NCI-H1436 treated with DMSO at 0.1 percent for 48 hours (cell line): ENCODE results near the gene CENPU.
"Not testable (repeated sequence)": the region's sequence is repeated elsewhere in the genome, so short reads cannot be mapped to it uniquely, and the experiment has no call there.

Source experiments
- DNase-seq: peaks from one replicate; lab custom pipeline; 2025; lab: John Stamatoyannopoulos, UW

CENPU gene

DNA sequence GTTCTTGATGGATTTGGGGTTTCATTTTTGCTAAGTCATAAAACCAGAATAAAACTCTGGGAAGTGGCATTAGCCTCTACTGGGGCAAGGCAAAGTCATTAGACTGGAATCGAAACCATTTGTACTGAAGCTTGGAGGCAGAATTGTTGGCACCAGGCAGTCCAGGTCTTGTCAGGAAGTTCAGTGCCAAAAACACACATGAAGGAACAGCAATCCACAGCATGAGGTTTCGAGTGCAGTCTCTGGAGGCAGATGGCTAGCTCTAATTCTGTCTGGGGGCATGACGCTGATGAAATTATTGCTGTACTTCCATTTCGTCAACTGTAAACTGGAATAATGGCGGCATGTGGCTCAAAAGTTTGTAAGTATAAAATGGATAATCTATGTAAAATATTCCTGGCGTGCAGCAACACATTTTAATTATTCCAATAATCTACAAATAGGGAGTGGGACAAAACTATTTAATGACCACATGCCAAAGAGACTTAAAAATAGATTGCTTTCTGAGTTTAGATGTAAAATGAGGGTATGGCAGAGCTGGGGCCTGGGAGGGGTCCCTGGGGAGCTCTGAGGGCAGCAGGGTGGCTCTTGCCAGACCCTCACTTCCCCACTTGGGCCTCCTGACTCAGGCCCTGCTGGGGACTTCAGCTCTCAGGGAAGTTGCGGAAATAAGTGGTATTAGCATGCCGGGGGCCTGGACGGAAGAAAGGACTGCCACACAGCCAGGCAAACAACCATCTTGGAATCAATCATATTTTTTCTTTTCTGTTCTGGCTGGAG is 18.8 kb upstream of the CENPU start:
- no peak for DNase-seq

- DNase-seq: no peak
These were observed 17.7 kb upstream of the CENPU start for GRCh38 chr4:184751585-184751956.

GRCh38 chr4:184750926-184751584 is 17.2 kb upstream of the CENPU start:
- no peak for DNase-seq

DNA sequence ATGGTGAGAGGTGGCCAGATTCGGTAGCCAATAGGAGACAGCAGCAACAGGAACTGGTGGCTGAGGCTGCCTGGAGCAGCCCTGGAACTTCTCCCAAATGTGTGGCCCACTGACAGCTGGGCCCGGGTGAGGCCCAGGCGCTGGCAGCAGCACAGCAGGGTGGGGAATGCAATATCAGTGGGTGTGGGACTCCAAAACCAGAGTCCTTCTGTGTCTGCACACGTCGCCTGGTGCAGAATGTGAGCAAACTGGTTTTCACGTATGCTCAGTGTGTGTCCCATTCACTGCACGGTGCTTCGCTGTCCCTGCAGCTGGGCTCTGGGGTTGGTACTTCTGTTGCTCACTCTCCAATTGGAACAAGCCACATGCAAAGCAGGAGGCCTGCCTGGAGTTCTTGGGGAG is 14.4 kb upstream of the CENPU start:
- no peak for DNase-seq

DNA sequence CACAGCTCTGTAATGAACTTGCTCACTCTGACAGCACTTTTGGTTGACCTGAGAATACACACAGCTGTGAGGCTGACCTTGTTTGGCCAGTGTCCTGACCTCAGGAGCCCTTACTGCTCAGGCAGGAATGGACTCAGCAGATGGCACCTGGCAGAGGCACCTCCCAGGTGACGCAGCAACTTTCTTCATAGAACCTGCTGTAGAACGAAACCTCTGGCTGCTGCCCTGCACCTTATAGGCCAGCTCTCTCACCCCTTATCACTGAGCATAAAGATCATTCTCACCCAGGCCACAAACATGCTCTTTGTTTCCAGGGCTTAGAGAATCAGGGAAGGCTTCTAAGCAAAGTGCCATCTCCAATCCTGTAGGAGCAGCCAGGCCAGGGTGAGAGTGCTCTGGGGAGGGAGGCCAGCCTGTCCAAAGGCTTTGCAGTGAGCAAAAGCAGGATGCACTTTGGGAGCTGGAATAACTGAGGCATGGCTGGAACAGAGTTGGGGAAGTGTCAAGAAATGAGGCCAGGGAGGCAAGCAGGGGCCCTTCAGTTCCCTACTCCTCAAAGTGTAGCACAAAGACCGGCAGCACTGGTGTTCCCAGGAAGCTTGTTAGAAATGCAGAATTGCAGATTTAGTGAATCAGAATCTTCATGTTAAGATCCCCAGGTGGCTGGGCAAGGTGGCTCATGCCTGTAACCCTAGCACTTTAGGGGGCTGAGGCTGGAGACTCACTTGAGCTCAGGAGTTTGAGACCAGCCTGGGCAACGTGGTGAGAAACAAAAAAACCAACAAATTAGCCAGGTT is 13.3 kb upstream of the CENPU start:
- no peak for DNase-seq

GRCh38 chr4:184745831-184746795 is 12.2 kb upstream of the CENPU start:
- DNase-seq: no peak

GRCh38 chr4:184744236-184744635 is 10.3 kb upstream of the CENPU start:
- DNase-seq: no peak

DNA sequence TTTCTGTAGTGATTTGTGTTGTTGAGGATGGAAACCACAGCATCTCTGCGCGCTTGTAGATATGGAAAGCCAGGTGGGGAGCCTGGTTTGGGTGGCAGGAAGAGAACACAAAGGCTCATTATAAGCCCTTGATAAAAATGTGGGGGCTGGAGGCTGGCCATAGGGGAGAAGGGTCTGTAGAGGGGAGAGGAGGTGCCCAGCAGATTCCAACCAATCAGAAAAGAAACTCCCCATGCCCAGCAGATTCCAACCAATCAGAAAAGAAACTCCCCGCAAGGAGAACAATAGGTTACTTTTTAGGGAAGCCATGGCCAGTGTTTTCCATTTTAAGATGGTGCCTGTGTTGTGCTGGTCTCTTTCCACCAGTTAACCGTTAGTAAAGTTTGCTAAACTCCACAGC is 9.8 kb upstream of the CENPU start:
- DNase-seq: no peak

GRCh38 chr4:184741651-184742050 is 7.8 kb upstream of the CENPU start:
- not testable (repeated sequence) for DNase-seq

- no peak for DNase-seq
These were observed 7.1 kb upstream of the CENPU start for GRCh38 chr4:184740980-184741391.

DNA sequence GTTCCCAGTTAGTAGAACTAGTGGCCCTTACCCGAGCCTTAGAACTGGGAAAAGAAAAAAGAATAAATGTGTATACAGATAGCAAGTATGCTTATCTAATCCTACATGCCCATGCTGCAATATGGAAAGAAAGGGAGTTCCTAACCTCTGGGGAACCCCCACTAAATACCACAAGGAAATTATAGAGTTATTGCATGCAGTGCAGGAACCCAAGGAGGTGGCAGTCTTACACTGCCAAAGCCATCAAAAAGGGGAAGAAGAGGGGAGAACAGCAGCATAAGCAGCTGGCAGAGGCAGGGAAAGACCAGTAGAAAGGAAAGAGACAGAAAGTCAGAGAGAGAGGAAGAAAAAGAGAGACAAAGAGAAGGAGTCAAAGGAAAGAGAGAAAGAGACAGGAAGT is 5.7 kb upstream of the CENPU start:
- DNase-seq: not testable (repeated sequence)

- no peak for DNase-seq
These were observed 862 bp upstream of the CENPU start for GRCh38 chr4:184734758-184735157.

DNA sequence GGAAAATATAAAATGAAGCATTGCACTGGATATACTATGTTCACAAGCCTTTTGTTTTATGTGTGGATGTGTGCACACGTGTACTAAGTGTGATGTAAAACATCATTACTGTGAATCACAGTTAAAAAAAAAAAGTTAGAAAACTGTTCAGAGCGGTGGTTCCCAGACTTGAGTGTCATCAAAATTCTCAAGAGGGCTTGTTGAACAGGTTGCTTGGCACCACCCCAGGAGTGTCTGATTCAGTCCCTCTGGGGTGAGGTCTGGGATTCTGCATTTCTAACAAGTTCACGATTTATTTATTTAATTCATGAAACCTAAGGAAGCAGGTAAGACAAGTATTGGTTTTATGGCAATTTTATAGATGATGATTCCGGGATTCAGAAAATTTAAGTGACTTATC is 1.8 kb downstream of the CENPU start:
- no peak for DNase-seq

DNA sequence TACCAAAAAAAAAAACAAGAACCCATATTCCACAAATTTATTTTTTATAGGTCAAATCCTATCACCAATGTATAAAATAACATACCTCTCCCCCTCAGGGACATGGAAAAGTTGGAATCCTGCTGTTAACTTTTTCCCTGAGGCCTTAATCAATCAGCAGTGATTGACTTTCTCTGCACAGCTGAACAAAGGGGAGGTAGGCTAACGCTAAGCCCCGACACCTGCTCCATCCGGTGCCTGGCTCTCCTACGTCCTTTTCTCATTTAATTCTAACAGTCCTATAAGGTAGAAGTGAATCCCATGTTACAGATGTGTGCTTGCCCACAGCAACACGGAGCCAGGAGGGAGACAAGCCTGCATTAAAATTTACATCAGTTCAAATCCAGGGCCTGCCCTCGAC is 2.8 kb downstream of the CENPU start:
- no peak for DNase-seq

DNA sequence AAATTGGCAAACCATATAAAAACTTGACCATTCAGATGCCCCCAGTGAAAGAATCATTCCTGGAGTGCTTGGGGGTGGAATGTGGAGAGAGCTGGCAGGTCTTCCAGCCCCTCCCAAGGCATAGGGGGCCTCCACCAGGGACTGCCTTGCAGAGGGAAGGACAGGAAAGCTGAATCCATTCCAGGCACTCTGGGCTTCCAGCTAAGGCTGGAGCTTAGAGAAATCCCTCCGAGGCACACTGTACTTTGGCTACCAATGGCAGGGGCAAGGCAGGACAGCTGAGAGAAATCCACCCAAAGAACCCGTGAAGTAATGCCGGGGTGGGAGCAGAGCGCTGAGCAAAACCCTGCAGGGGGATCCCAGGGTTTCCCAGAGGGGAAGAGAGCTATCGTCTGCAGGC is 4.0 kb downstream of the CENPU start:
- DNase-seq: no peak

- no peak for DNase-seq
These were observed 5.0 kb downstream of the CENPU start for GRCh38 chr4:184728858-184729257.

GRCh38 chr4:184727430-184727829 is 6.5 kb downstream of the CENPU start:
- DNase-seq: no peak

DNA sequence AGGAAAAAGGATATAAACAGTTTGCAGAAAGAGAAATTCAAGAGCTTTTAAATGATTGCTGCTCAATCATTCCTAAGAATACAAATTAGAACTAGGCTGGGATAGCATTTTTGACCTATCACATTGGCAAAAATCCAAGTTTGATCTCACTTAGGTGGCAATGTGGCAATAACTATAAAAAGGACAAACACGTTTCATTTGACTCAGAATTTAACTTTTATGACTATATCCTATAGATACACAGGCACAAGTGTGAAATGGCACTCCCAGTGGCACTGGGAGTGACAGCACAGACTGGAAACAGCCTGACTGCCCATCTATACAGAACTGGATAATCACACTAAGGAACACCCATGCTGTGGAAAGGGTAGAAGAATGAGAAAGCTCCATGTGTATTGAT is 11.1 kb downstream of the CENPU start:
- DNase-seq: no peak

GRCh38 chr4:184721254-184721653 is 12.6 kb downstream of the CENPU start:
- DNase-seq: no peak

GRCh38 chr4:184719407-184719806 is 14.5 kb downstream of the CENPU start:
- DNase-seq: no peak

DNA sequence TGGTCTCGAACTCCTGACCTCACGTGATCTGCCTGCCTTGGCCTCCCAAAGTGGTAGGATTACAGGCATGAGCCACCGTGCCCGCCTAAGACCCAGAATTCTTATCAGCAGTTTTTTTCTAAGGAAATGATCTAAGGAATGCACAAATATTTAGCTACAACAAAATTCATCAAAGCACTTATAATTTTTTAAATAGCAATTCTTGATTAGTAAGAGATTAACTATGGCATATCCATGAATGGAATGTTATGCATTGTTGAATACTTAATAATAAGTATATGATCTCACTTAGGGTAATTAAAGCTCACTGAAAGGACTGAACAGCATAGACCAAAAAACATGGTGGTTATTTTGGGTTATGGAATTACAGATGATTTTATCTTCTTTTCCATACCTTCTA is 18.4 kb downstream of the CENPU start:
- DNase-seq: no peak

- no peak for DNase-seq
These were observed 20.0 kb downstream of the CENPU start for GRCh38 chr4:184713887-184714286.
